ENCODE data around the gene KIAA1549.
"Not testable (repeated sequence)": the region's sequence is repeated elsewhere in the genome, so short reads cannot be mapped to it uniquely, and the experiment has no call there.

- not testable (repeated sequence) for TF ChIP-seq CTCF, POLR2A (IDR thresholded peaks at IDR 0.05)
These were observed 184.1 kb downstream of the KIAA1549 start for GRCh38 chr7:138797046-138797445.

Data from lower leg skin (tissue), 3 donors.